Tibial nerve (tissue), 3 donors: Measurements from ENCODE around the gene PFKFB2.

Experiments
- EP300 ChIP-seq, 2 donors: sonication (generic); formaldehyde crosslinking; IDR thresholded peaks; one replicate each; pipeline ENCODE4 v1.6.1; 2017; ENCODE audit warnings: antibody characterized with exemption in 2 of 2, mild to moderate bottlenecking in 1 of 2
- POLR2A ChIP-seq, 2 donors: fragments of 450-650 bp; IDR thresholded peaks; one replicate each; pipeline ENCODE4 v1.6.1; 2017; ENCODE audit warnings: antibody characterized with exemption in 2 of 2, mild to moderate bottlenecking in 2 of 2, moderate library complexity in 2 of 2

GRCh38 chr1:207039380-207040180, 13.5 kb upstream of the PFKFB2 start:
- TF ChIP-seq EP300 (IDR thresholded peaks at IDR 0.05) (no peak), POLR2A (IDR thresholded peaks at IDR 0.05) (no peak)
